Activated CD4-positive, alpha-beta T cell treated with anti-CD3 and anti-CD28 coated beads, Interleukin-2, amount 50 U/mL, for 48 hours (primary cell): ENCODE data around the gene HOXB1.

Experiments
- DNase-seq, 2 experiments: peaks; one replicate each; pipeline ENCODE4 v3.0.0-alpha.2; 2020

HOXB1 gene

GRCh38 chr17:48542114-48542656 lies 11.4 kb upstream of the HOXB1 start:
- peak; percentile 33 to 46 for DNase-seq

GRCh38 chr17:48541577-48542113 lies 10.8 kb upstream of the HOXB1 start:
- peak; percentile 41 to 48 for DNase-seq

- peak in 1 of 2 experiments; percentile 20 for DNase-seq
Measured at GRCh38 chr17:48541036-48541576, 10.3 kb upstream of the HOXB1 start.

GRCh38 chr17:48540213-48540612 lies 9.4 kb upstream of the HOXB1 start:
- no peak for DNase-seq

- no peak for DNase-seq
Measured at GRCh38 chr17:48539177-48539576, 8.4 kb upstream of the HOXB1 start.

- no peak for DNase-seq
Measured at GRCh38 chr17:48537316-48537715, 6.5 kb upstream of the HOXB1 start.

GRCh38 chr17:48535793-48536559 lies 5.2 kb upstream of the HOXB1 start:
- DNase-seq: peak in 1 of 2 experiments; percentile 25

- no peak for DNase-seq
Measured at GRCh38 chr17:48532261-48532660, 1.4 kb upstream of the HOXB1 start.

GRCh38 chr17:48530208-48530886 lies 464 bp downstream of the HOXB1 start:
- DNase-seq: no peak

DNA sequence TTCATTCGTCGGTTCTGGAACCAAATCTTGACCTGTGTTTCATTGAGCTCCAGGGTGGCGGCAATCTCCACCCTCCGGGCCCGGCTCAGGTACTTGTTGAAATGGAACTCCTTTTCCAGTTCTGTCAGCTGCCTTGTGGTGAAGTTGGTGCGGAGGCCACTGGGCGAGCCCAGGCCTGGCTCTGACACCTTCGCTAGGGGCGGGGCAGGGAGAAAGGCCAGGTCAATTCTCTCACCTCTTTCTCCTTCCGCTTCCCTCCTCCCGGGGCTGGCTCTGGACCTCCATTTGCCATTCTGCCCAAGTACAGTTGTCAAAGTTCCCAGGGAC lies 1.2 kb downstream of the HOXB1 start:
- DNase-seq: no peak

- DNase-seq: no peak
Measured at GRCh38 chr17:48528936-48529682, 1.7 kb downstream of the HOXB1 start.

DNA sequence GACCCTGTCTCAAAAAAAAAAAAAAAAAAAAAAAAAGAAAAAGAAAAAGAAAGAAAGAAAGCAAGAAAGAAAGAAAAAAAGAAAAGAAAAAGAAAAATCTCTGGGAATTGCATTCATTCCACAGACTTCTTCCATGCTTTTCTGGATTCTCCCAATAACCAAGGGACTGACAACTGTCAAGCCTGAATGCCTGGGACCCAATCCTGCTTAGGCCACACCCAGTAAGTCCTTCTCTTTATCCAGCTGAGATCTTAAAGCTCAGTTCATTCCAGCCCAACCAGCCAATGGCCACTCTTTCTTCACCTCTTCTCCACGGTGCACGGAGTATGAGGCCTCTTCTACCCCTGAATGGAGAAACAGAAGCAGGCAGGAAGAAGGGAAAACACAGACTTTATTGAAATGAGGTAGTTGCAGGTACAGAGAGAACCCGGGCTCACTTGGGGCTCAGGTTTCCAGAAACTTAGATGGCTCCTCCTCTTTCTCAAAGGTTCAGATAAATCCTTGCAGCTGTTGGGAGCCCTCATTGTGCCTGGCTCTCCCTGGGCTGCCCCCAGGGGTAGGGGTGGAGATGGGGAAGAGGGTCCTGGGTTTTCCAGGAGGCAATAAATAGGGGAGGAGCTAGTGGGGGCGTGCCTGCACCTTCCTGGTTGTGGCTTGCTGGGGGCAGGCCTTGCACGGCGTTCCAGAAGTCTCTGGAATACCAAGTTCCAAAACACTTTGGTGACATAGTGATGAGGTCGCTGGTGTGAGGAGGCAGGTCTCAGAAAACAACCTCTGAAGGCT lies 2.5 kb downstream of the HOXB1 start:
- DNase-seq: no peak

GRCh38 chr17:48527547-48527932 lies 3.3 kb downstream of the HOXB1 start:
- DNase-seq: no peak

- no peak for DNase-seq
Measured at GRCh38 chr17:48526608-48527546, 3.9 kb downstream of the HOXB1 start.

GRCh38 chr17:48523010-48523409 lies 7.8 kb downstream of the HOXB1 start:
- DNase-seq: no peak

DNA sequence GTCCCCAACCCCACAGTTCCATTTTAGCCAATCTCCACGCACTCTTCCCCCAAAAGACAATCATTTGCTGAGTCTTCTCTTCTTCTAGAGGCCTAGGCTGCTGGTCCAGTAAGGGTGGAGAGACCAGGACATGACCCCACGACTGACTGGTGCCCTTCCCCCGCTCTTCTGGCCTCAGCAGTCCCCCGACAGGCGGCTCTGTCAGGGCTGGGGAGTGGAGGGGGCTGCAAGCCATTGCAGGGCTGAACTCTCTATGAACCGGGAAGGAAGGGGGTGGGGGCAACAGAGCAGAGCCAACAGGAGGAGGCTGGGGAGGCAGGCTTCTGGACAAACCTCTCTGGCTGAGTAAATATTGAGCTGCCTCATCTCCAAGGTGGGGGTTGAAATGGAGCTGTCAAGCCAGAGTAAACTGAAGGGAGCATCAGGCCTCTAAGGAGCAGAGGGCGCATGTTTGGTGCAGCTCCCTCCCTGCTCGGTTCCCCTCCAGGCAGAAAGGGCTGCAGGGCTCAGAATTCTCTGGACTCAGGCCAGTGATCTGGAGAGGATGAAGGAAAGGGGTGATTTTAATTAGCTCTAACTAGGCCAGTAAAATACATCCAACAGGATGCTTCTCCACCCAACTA lies 8.7 kb downstream of the HOXB1 start:
- no peak for DNase-seq

GRCh38 chr17:48520631-48521079 lies 10.2 kb downstream of the HOXB1 start:
- no peak for DNase-seq

- no peak for DNase-seq
Measured at GRCh38 chr17:48519427-48519826, 11.4 kb downstream of the HOXB1 start.

DNA sequence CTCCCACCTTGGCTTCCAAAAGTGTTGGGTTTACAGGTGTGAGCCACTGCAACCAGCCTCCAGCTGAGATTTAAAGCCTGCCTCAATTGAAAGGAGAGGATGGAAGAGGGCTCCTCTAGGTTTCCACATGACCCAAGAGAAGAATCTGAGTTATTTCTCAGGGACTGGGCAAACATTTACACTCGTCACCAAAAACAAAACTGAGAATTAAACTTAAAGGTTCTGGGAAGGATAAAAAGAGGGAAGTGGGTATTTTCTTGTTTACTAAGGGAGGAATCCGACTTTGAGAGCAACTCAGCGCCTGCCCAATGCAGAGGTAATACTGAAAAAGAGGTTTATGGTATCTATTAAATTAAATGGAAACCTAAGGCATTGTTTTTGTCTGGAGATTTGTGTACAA lies 13.3 kb downstream of the HOXB1 start:
- no peak for DNase-seq
